Measurements from ENCODE around the gene ZBTB21. TPM values are rescaled to one million over a fixed set of nuclear protein-coding genes. Genes with fewer than 3 reads are reported as not detected.
"Not testable (repeated sequence)": the region's sequence is repeated elsewhere in the genome, so short reads cannot be mapped to it uniquely, and the experiment has no call there.

Gene ZBTB21
- polyA plus RNA-seq, 3 donors: 9.2 to 10.2 (median 9.6) TPM

DNA sequence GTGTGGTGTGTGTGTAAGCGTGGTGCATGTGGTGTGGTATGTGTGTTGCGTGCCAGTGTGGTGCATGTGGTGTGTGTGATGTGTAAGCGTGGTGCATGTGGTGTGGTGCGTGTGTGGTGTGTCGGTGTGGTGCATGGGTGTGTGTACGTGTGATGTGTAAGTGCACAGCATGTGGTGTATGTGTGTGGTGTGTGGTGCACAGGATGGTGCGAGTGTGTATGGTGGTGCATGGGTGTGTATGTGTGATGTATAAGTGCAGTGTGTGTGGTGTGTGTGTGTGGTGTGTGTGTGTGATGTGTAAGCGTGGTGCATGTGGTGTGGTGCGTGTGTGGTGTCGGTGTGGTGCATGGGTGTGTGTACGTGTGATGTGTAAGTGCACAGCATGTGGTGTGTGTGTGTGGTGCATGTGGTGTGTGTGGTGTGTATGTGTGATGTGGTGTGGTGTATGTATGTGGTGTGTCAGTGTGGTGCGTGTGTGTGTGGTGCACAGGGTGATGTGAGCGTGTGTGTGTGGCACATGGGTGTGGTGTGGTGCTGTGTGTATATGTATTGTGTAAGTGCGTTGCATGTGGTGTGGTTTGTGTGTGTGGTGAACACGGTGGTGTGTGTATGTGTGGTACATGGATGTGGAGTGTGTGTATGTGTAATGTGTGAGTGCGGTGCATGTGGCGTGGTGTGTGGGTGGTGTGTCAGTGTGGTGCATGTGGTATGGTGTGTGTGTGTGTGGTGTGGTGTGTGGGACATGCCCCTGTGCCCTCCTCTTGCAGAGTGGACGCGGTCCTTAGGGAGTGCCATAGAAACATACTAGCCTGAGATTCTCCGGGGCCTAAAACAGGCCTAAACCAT is 55.3 kb downstream of the ZBTB21 start:
- no peak for DNase-seq (ENCODE audit: low read depth in 3 of 3, low spot score in 2 of 3)

GRCh38 chr21:41953831-41954653 is 56.1 kb downstream of the ZBTB21 start, which contains the start of gene C2CD2:
C2CD2 (minus strand) TSS chr21:41954018; CDS start chr21:41953648, 370 bp downstream.
- DNase-seq (ENCODE audit: low read depth in 3 of 3, low spot score in 2 of 3): no peak

DNA sequence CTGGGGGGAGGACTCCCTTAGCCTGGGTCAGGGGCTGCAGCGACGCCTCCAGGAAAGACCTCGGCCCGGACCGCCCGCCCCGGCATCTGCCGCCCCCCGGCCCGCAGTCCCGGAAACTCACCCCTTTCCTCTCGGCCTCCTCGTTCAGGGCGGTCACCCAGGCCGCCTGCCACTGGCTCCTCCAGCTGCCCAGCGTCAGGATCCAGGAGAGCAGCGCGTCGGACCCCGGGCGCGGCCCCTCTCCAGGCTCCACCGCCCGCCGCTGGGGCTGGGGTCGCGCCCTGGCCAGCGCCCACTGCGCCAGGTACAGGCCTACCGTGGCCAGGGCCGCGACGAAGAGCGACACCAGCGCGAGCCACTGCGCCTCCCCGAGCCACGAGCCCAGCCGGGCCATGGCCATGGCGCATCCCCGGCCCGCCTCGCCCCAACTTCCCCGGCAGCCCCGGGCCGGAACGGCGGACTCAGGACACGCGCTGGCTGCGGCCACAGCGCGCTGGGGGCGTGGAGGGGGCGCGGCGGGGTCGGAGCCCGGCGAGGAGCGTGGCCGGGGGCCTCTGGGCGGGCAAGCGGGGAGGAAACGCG is 56.8 kb downstream of the ZBTB21 start:
- no peak for DNase-seq (ENCODE audit: low read depth in 3 of 3, low spot score in 2 of 3)

GRCh38 chr21:41952568-41953248 is 57.5 kb downstream of the ZBTB21 start:
- DNase-seq (ENCODE audit: low read depth in 3 of 3, low spot score in 2 of 3): no peak

DNA sequence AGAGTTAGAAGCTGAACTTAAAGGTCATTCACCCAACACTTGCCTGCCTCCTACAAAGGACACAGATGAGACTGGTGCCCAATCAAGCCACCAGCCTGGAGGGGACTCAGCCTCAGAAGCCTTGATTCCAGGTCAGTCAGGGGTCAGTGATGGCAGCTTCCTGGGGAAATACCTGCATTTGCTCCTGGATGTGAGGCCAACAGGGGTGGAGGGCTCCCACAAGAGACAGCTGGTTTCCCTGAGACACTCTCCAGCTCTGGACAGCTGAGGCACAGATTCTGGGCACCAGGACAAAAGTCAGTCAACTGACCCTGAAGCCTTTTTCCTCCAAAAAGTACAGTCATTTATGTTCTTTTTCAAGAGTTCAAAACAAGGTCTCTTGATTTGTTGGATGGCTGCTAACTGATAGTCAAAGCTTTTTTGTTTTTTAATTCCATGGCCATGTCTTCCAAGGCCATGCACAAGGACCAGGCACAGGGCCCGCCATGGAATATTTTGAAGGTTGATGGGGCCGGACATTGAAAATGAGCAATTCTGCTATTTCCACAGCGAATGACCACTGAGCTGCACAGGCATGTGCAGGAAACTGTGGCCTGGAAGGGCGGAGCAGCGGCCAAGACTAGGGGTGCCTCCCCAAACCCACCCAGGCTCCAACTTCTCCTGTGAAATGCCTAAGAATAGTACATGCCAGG is 58.1 kb downstream of the ZBTB21 start:
- DNase-seq (ENCODE audit: low read depth in 3 of 3, low spot score in 2 of 3): no peak

- no peak for DNase-seq (ENCODE audit: low read depth in 3 of 3, low spot score in 2 of 3)
Observed at GRCh38 chr21:41950941-41951351, 59.2 kb downstream of the ZBTB21 start.

DNA sequence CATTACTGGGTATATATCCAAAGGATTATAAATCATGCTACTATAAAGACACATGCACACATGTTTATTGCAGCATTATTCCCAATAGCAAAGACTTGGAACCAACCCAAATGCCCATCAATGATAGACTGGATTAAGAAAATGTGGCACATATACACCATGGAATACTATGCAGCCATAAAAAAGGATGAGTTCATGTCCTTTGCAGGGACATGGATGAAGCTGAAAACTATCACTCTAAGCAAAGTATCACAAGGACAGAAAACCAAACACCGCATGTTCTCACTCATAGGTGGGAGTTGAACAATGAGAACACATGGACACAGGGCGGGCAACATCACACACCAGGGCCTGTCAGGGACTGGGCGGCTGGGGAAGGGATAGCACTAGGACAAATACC is 60.5 kb downstream of the ZBTB21 start:
- not testable (repeated sequence) for DNase-seq (ENCODE audit: low read depth in 3 of 3, low spot score in 2 of 3)

- no peak for DNase-seq (ENCODE audit: low read depth in 3 of 3, low spot score in 2 of 3)
Observed at GRCh38 chr21:41948901-41949300, 61.3 kb downstream of the ZBTB21 start.

GRCh38 chr21:41948078-41948895 is 61.9 kb downstream of the ZBTB21 start:
- no peak for DNase-seq (ENCODE audit: low read depth in 3 of 3, low spot score in 2 of 3)

- no peak for DNase-seq (ENCODE audit: low read depth in 3 of 3, low spot score in 2 of 3)
Observed at GRCh38 chr21:41945982-41946381, 64.2 kb downstream of the ZBTB21 start.

DNA sequence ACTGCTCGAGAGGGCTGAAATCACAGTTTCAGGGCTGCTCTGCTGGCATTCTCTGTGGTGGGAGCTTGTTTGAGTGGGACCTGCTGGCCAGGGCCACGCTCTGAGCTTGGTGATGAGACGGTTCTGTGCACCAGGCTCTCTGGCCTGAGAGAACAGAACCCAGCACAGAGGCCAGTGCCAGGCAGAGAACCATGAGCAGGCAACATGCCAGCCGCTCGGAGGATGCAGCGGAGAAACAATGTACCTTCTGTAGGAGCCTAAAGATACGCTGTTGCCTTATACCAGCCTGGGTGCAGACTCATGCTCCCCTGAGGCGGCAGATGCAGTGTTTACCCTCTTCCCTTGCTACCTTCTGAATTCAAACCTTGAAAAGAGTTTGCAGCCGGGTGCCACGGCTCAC is 66.3 kb downstream of the ZBTB21 start:
- DNase-seq (ENCODE audit: low read depth in 3 of 3, low spot score in 2 of 3): no peak

- no peak for DNase-seq (ENCODE audit: low read depth in 3 of 3, low spot score in 2 of 3)
Observed at GRCh38 chr21:41942457-41942856, 67.7 kb downstream of the ZBTB21 start.

GRCh38 chr21:41941941-41942340 is 68.2 kb downstream of the ZBTB21 start:
- DNase-seq (ENCODE audit: low read depth in 3 of 3, low spot score in 2 of 3): no peak

GRCh38 chr21:41940431-41940830 is 69.7 kb downstream of the ZBTB21 start:
- no peak for DNase-seq (ENCODE audit: low read depth in 3 of 3, low spot score in 2 of 3)

DNA sequence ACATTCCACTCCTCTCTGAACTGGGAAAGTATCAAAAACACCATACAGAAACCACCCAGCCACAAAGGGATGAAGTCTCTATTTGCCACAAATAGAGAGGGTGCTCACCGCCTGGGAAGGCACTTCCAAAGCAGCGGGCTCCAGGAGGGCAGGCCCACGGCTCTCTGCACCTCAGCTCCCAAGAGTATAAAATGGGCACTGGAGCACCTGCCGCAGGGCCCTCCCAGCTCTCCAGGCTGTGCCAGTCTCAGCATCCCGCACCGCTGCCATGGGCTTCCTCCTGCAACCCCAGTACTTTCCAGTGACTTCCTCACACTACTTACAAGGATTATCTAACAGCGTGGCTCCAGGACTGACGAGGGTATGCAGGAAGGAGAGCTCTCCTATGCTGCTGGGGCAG is 70.8 kb downstream of the ZBTB21 start:
- DNase-seq (ENCODE audit: low read depth in 3 of 3, low spot score in 2 of 3): no peak

All from right renal cortex interstitium (tissue), 3 donors.